Stimulated activated CD8-positive, alpha-beta memory T cell treated with anti-CD3 and anti-CD28 coated beads, Interleukin-15, amount 100 ng/mL, for 24 hours (primary cell): ENCODE measurements around the gene RFC2.
A peak's percentile ranks its signal among the peaks of the same experiment; 100 is the strongest.

ENCODE experiments used
- DNase-seq: peaks from one replicate; pipeline ENCODE4 v3.0.0-alpha.2; 2020; ENCODE audit warnings: low read depth

The RFC2 gene

GRCh38 chr7:74254129-74254857, at the start of gene RFC2:
Gene RFC2 (minus strand): TSS chr7:74254399. CDS start chr7:74254383, 16 bp downstream.
- DNase-seq = peak; percentile 99

- DNase-seq = no peak
These were observed 48.6 kb upstream of the RFC2 start for GRCh38 chr7:74302745-74303221.

GRCh38 chr7:74300926-74301325, 46.7 kb upstream of the RFC2 start:
- no peak for DNase-seq

GRCh38 chr7:74299401-74299800, 45.2 kb upstream of the RFC2 start:
- DNase-seq = no peak

GRCh38 chr7:74297516-74298233, 43.5 kb upstream of the RFC2 start:
- DNase-seq = no peak

- no peak for DNase-seq
These were observed 40.2 kb upstream of the RFC2 start for GRCh38 chr7:74294191-74294998.

- DNase-seq = no peak
These were observed 39.3 kb upstream of the RFC2 start for GRCh38 chr7:74293577-74293908.

- no peak for DNase-seq
These were observed 38.8 kb upstream of the RFC2 start for GRCh38 chr7:74292757-74293576.

- no peak for DNase-seq
These were observed 37.3 kb upstream of the RFC2 start for GRCh38 chr7:74291535-74291934.

GRCh38 chr7:74290981-74291441, 36.8 kb upstream of the RFC2 start:
- no peak for DNase-seq

GRCh38 chr7:74290553-74290950, 36.4 kb upstream of the RFC2 start:
- no peak for DNase-seq

GRCh38 chr7:74289659-74290552, 35.7 kb upstream of the RFC2 start:
- no peak for DNase-seq

- DNase-seq = peak; percentile 61
These were observed 34.9 kb upstream of the RFC2 start, which contains the start of gene CLIP2 for GRCh38 chr7:74289018-74289658. Gene CLIP2 (plus strand): TSS chr7:74289407. CDS start chr7:74317547, 28,140 bp downstream.

GRCh38 chr7:74288034-74288881, 34.1 kb upstream of the RFC2 start:
- DNase-seq = no peak

GRCh38 chr7:74287303-74288033, 33.3 kb upstream of the RFC2 start:
- DNase-seq = no peak

GRCh38 chr7:74286131-74286530, 31.9 kb upstream of the RFC2 start:
- DNase-seq = no peak

GRCh38 chr7:74284781-74285259, 30.6 kb upstream of the RFC2 start:
- no peak for DNase-seq

GRCh38 chr7:74283858-74284447, 29.8 kb upstream of the RFC2 start:
- DNase-seq = no peak
